Posterior cingulate gyrus (tissue), 11 donors: ENCODE measurements around the gene ABCG5.

Experiments
- DNase-seq, 10 donors: peaks; one replicate each; pipeline versions ENCODE4 v3.0.0 to v3.0.0-alpha.2; 2020 to 2021; ENCODE audit warnings: mixed read lengths in 3 of 10
- intact Hi-C: fragments of 100-400 bp; cut with DNase I; formaldehyde crosslinking; loops from one replicate; pipeline ENCODE4 v1.15.1; 2023

Gene ABCG5

DNA sequence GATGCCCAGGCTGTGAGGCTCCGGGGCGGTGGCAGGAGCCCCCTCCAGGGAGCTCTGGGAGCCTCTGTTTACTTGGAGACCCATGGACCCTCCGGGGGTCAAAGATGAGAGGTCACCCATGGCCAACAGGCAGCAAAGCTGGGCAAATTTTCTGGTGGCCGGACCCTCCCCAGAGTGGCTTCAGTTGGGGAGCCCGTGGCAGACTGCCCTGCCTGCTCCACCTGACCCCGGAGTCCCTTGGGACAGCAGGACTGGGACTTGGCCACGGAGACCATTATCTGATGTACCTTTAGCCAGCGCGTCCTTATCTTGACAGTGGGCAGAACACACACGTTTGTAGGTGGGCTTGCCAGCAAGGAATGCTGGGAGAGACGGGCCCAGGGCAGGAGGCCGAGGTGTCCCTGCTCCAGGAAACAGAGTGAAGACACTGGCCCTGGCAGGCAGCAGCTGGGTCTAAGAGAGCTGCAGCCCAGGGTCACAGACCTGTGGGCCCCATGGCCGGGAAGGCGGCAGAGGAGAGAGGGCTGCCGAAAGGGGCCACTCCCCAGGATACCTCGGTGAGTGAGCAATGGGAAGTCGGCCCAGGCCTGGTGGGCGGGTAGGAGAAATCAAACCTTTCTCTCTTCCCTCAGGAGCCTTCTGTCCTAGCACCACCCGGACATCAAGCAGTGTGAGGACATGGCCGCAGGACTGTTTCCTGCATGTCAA, at the start of gene ABCG5, which contains the start of gene ABCG8:
Gene ABCG5, minus strand, starts transcription at position 280 of the 708 bp plus-strand sequence. Its CDS starts 160 bp downstream, at position 120.
Gene ABCG8, plus strand, starts transcription at position 412 of the 708 bp plus-strand sequence. Its CDS starts 83 bp downstream, at position 495.
- intact Hi-C loops = no loop called here

DNA sequence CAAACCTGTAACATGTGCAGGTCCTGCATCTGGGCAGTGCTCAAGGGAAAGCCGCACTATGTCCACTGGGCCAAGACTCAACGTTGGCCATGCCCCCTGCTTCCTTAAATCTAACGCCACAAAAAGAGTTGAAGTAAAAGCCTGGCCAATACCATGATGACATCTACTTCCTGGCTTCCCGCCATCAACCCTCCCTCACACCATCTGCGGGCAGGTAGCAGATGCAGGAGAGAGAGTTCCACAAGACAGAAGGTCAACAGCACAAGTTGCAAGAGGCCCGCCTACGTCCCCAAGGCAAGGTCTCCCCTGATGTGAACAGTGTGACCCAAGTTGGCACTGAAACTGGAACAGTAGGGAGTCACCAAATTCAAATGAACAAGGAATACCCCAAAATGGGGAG, 48.5 kb upstream of the ABCG5 start:
- intact Hi-C loops = no loop called here
- DNase-seq = peak in 1 of 10 donors; percentile 41

More for the DNA sequence above, at the start of gene ABCG5, which contains the start of gene ABCG8:
- no peak for DNase-seq

DNA sequence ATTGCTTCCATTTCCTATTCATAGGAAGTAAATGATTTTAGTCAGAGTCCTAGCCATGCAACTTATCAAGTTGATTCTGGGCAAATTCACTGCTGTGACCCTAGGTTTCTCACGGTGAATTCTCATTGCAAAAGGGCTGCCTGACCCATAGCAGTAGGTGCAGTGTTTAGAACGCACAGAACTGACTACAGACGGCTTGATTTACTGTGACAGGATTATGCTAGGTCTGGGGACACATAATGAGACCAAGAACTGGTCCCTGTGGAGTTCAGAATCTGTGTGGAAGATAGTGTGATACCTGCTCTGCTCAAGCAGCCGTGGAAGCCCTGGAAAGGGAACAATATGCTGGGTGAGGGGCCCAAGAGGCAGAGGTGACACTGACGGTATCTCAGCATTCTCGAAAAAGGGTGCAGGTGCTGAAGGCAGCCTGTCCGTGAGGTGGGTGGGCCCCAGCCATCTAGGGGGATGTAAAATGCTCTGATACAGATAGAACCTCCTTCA, 46.5 kb upstream of the ABCG5 start:
- no peak for DNase-seq
- intact Hi-C loops = no loop called here

DNA sequence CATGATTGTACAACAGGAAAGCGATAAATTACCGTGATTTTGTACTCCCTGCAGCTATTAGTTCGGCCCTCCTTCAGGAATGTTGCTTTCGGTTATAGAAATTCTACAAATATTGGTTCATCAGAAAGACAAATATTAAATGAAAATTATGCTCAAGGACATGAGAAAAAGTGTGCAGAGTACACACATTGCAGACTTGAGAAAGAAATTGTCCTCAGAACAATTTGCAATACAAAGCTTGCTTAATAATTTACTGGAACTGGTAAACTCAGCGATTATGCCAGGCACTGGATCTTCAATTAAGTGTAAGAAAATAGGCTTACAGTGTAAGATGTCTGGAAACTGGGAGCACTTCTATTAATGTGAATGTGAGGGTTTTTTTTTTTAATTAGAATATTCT, 46.0 kb upstream of the ABCG5 start:
- DNase-seq = no peak
- intact Hi-C loops = loop anchor here (1.0 kb wide), 1 partner anchor 31 kb away; no protein-coding TSS in a partner anchor

DNA sequence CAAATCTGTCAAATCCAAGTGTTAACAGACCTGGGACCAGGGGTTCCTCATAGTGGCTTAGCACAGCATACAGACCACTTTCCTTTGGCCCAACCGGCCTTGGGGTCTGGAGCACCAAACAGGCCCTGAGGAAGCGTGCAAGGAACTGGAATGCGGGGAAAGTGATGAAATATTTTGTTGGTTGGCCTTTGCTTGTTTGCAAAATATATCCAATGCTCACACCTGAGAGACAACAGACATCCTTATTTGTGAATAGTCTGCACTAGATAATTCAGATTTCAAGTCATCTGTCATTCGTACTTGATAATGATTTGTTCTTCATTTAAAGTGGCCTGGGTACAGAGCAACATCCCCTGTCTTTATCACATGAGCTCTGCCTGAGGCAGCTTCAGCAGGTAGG, 43.7 kb upstream of the ABCG5 start:
- intact Hi-C loops = no loop called here
- no peak for DNase-seq

DNA sequence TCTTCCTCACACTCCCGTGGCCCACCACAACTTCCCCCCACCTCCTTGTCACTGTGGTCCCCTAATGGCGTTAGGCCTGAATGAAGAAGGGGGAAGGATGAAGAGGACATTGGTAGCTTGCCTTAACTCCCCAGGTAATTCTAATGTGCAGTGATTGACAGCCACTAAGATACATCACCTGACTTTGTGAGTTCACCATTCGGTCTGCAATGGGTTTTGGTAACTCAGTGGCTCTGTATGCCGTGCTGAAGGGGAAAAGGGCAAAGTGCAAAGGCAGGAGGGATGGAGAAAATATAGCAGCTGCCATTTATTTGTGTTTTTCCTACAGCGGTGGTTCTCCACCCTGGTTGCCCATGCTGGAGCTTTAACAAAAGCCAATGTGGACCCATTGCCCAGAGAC, 42.3 kb upstream of the ABCG5 start:
- intact Hi-C loops = no loop called here
- no peak for DNase-seq

DNA sequence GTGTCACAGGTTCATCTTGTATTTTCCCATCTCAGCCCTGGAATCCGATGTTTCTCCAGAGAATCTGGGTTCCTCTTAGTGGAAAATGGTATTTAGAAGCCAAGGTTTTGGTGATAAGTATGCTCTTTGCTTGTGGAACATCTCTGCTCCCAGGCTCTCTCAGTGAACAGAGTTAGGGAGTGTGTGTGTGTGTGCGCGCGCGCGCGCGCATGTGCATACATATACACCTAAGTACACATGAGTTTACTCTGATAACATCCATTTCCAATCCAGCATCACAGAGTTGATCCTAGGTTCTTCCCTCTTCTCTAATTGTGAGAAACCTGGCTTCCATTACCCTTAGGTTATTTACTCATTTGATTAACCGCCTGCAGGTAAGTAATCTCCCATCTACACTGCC, 41.8 kb upstream of the ABCG5 start:
- no peak for DNase-seq
- intact Hi-C loops = no loop called here

DNA sequence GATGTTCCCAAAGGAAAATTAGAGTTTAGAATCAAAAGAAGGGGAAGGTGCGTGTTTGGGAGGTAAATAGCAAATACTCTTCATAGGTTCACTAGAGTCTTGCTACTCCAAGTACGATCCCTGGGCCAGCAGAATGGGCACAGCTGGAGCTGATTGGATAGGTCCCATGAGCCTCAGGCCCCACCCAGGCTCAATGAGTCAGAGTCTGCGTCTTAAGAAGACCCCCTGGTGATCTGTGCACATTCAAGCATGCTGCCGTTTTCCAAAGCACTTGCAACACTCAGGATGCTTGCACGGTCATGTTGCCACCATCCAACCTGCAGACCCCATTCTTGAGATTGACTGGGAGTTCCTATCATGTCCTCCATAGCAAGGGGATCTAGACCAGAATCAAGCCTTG, 40.6 kb upstream of the ABCG5 start:
- DNase-seq = peak in 1 of 10 donors; percentile 39
- intact Hi-C loops = no loop called here

DNA sequence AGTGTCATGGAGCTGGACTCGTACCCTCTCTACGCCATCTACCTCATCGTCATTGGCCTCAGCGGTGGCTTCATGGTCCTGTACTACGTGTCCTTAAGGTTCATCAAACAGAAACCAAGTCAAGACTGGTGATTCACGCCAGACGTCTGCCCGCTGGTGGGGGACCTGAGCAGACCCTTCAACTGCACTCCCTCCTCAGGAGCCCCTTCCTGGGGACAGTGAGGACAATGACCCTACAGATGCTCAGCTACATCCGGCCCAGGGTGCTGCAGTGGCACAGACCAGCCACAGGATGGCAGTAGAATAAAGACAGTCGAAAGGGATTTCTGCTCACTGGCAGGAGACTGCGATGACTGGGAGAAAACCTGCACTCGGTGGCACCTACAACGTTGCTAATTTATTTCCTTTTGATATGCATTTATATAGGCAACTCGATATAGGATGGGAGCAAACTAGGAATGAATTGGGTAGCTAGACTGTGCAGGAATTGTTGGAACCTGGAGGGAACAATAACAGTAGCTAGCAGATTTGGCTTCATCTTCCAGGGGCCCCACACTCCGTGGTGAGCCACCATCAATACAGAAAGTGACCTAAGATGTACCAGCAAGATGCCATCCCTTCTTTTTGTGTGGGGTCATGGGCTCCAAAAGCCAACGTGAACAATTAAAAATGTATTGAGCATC, 39.3 kb upstream of the ABCG5 start:
- DNase-seq = peak; percentile 40 to 95 (median 75)
- intact Hi-C loops = no loop called here

DNA sequence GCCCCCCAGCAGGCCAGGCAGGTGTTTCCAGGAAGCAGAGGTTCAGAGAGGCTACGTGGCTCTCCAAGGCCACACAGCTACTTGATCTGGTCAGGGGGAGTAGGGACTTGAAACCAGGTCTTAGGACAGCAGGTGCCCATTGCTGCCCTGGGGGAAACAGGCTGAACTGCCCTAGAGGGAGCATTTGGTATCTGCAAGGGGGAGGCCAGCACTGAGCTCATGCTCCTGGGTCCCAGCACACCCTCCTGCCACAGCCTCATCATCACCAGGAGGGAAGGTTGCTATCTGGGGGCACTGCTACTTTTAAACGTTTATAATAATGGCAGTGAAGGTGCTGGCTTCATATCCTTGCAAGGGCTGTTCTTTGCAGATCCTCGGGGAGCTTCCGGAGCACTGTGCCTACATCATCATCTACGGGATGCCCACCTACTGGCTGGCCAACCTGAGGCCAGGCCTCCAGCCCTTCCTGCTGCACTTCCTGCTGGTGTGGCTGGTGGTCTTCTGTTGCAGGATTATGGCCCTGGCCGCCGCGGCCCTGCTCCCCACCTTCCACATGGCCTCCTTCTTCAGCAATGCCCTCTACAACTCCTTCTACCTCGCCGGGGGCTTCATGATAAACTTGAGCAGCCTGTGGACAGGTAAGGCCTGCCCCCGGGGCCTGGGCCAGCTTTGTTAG, 36.3 kb upstream of the ABCG5 start:
- DNase-seq = peak in 1 of 10 donors; percentile 59
- intact Hi-C loops = no loop called here

DNA sequence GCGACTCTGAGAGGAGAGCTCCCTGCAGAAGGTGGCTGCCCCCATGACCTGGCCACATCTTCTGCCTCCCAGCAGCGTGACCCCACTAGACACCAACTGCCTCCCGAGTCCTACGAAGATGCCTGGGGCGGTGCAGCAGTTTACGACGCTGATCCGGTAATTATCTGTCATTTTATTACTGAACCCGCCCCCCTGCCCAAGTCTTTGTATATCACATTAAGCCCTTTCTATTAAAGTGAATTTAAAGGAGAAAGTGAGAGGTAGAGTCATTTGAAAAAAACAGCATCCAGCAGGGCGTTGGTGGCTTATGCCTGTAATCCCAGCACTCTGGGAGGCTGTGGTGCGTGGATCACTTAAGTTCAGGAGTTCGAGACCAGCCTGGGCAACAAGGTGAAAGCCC, 33.5 kb upstream of the ABCG5 start:
- peak in 1 of 10 donors; percentile 45 for DNase-seq
- intact Hi-C loops = no loop called here

DNA sequence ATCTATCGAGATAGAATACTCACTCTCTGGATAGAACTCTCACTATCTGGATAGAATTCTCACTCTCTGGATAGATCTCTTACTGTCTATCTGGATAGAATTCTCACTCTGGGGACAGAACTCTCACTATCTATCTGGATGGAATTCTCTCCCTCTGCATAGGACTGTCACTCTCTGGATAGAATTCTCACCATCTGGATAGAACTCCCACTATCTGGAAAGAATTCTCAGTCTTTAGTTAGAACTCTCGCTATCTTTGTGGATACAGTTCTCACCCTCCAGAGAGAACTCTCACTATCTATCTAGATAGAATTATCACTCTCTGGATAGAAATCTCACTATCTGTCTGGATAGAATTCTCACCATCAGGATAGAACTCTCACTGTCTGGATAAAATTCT, 16.7 kb upstream of the ABCG5 start:
- no peak for DNase-seq
- intact Hi-C loops = no loop called here

DNA sequence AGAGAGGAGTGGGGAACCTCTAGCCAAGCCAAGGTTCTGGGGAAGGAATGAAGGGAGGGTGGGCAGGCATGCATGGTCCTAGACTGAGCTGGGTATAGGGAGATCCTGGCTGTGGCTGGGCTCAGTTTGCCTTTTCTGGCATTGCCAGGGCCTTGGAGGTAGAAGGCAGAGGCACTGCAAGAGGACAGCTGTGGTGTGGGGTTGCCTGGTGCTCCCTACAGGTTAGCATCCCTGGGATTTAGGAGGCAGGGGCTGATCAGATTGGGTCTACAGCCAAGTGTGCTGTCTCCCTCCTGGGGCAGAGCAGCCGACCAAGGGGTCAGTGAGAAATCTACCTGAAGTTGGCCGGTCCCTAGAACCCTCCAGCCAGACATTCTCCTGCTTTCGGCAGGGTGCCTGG, 16.0 kb upstream of the ABCG5 start:
- intact Hi-C loops = no loop called here

DNA sequence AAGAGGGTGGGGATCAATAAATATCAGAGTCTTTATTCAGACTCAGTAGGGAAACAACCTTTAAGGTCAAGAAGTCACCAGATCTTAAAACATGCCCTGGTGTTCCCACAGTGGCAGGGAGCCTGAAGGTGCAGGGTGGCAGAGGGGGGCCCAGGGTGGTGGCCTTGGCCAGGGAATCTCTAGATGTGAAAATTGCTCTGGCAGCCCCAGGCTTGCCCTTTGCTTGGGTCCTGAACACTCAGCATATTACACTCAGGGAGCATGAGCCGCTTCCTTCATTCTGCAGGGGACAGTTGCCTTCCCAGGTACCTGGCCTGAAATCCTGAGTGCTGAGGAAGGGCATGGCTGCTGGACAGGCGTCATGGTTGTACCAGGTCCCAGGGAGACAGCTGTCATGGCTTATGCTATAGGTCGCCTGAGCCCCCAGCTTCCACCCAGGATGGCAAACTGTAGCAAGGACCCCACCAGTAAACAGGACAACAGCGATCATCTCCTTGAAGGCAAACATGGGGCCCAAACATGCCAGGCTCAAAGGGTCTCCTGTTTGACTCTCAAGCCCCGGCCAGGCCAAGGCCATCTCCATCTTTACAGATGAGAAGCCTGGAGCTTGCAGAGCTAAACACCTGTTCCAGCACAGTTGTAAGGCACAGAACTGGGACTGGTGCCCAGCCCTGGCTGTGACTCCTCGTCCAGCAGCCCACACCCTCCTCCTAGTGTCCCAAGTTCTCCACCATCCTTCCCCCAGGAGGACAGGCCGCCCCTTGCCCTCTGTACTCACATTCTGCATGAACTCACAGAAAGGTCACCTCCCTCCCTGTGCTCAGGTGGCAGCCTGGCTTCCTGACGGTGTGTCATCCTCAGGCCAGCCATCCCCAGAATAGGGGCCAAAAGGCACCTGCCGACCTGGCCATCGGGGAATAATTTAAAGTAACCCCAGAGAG, 14.8 kb upstream of the ABCG5 start:
- intact Hi-C loops = no loop called here
- peak in 1 of 10 donors; percentile 86 for DNase-seq

More for the DNA sequence above, 16.0 kb upstream of the ABCG5 start:
- no peak for DNase-seq

DNA sequence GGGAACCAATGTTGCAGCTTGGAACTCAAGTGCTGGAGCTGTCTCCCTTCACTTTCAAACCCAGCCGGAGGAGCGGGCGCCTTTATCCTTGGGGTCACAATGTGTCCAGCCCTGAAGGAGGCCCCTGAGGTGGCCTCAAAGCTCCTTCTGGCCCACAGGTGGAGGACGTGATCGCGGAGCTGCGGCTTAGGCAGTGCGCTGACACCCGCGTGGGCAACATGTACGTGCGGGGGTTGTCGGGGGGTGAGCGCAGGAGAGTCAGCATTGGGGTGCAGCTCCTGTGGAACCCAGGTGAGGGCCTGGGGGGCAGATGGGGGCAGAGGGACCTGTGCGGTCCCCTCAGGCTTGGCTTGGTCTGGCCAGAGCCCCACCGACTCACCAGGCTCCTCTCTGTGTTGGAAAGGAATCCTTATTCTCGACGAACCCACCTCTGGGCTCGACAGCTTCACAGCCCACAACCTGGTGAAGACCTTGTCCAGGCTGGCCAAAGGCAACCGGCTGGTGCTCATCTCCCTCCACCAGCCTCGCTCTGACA, 13.6 kb upstream of the ABCG5 start:
- DNase-seq = no peak
- intact Hi-C loops = no loop called here

DNA sequence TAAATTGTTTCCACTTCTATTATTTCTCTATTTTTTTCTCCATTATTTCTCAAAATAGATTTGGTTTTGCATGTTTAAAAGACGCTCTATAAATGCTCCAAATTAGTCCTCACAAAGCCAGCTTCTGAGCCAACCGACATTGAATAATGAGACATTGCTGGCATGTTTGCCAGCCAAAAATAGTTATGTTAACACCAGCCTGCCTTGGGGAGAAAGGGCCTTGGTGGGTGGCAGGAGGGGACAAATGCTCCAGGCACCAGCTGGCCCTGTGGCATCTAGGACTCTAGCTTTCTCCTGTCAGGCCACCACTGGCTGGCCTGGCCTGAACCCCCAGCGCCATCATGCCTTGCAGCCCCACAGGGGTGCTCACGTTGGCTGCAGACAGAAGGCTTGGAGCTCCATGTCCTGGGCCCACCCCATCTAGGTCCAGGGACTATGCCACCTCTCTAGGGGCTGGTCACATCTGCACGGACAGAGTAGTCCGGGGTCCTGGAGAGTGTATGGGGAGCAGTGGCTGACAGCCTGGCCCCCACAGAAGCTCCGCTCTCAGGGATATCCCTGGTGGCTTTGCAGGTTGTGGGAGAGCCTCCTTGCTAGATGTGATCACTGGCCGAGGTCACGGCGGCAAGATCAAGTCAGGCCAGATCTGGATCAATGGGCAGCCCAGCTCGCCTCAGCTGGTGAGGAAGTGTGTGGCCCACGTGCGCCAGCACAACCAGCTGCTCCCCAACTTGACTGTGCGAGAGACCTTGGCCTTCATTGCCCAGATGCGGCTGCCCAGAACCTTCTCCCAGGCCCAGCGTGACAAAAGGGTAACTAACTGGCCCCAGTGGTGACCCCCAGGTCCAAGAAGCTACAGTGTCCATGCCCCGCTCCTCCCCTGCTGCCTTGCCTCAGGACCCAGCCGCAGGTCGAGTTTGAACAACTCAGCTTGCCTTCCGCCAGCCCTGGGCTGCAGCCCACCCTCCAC, 12.7 kb upstream of the ABCG5 start:
- DNase-seq = no peak
- intact Hi-C loops = no loop called here

DNA sequence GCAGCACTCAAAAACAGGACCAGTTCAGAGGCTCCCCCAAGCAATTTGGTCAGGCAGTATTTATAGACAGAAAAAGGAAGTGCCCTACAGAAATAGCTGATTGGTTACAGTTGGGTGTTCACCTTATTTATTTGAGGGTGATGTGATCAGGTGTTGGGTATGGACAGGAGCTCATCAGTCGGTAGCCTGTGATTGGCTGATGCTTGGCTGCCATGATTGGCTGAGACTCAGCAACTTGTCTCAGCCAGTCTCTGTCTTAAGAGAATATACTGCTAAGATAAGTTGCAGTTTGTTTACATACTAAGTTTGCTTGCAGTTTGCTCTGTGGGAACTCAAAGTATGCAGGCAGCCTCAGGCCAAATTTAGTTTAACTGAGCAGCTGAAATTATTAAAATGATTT, 9.6 kb upstream of the ABCG5 start:
- intact Hi-C loops = no loop called here
- no peak for DNase-seq

DNA sequence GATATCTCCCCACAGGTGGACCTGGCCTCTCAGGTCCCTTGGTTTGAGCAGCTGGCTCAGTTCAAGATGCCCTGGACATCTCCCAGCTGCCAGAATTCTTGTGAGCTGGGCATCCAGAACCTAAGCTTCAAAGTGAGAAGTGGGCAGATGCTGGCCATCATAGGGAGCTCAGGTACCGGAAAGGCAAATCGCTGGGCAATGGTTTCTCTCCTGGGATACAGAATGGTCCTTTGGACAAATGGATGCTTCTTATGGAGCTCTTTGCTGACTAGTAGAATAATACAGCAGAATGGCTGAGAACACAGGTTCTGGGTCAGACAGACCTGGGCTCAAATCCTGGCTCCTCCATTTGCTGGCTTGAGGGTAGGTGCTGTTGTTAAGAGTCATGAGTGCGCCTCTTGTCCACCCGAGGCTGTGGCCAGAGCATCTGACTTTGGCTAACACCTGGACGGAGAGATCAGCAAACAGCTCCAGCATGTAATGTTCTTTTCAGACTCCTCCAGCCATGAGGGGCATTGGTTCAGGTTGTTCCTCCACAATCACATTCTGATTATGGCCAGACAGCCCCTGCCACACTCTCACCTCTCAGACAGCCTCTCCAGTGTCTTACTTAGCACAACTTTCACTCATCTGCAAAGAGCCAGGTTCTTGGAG, 7.6 kb upstream of the ABCG5 start:
- no peak for DNase-seq
- intact Hi-C loops = no loop called here
